Coronary artery (tissue), 2 donors: ENCODE results near the gene CAMK1.

Experiments used
- DNase-seq: peaks from one replicate; pipeline ENCODE4 v3.0.0-alpha.2; 2017; ENCODE audit warnings: low spot score
- H3K27ac ChIP-seq, 2 donors: fragments of 200-600 bp; sonication (generic); one replicate each; pipeline ENCODE4 v1.5.1; 2016 to 2019
- H3K4me3 ChIP-seq: fragments of 200-600 bp; sonication (generic); 2 replicates; pipeline ENCODE4 v1.5.1; 2016; ENCODE audit warnings: mild to moderate bottlenecking, moderate library complexity
- TF ChIP-seq, protein P1 (sequence below): fragments of 200-600 bp; sonication (generic); IDR thresholded peaks from one replicate; pipeline ENCODE4 v1.5.1; 2019; ENCODE audit warnings: antibody characterized with exemption

Gene CAMK1

GRCh38 chr3:9769426-9770275 lies at the start of gene CAMK1:
TSS of gene CAMK1 (minus strand) at chr3:9769947. CDS start at chr3:9767749, 2,198 bp downstream.
- peak; percentile 90 for DNase-seq
- Histone ChIP-seq H3K27ac (peak within 1 kb of the TSS; percentile 92 to 93), H3K4me3 (peak within 1 kb of the TSS; percentile 95)
- TF ChIP-seq, protein P1, sequence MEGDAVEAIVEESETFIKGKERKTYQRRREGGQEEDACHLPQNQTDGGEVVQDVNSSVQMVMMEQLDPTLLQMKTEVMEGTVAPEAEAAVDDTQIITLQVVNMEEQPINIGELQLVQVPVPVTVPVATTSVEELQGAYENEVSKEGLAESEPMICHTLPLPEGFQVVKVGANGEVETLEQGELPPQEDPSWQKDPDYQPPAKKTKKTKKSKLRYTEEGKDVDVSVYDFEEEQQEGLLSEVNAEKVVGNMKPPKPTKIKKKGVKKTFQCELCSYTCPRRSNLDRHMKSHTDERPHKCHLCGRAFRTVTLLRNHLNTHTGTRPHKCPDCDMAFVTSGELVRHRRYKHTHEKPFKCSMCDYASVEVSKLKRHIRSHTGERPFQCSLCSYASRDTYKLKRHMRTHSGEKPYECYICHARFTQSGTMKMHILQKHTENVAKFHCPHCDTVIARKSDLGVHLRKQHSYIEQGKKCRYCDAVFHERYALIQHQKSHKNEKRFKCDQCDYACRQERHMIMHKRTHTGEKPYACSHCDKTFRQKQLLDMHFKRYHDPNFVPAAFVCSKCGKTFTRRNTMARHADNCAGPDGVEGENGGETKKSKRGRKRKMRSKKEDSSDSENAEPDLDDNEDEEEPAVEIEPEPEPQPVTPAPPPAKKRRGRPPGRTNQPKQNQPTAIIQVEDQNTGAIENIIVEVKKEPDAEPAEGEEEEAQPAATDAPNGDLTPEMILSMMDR: no peak

GRCh38 chr3:9818666-9819335 lies 49.1 kb upstream of the CAMK1 start:
- no peak overlapping the region for H3K4me3 ChIP-seq
- H3K27ac ChIP-seq: no peak overlapping the region
- TF ChIP-seq, protein P1: no peak
- DNase-seq: no peak

- TF ChIP-seq, protein P1: no peak
These were observed 47.7 kb upstream of the CAMK1 start for GRCh38 chr3:9817436-9817835.

DNA sequence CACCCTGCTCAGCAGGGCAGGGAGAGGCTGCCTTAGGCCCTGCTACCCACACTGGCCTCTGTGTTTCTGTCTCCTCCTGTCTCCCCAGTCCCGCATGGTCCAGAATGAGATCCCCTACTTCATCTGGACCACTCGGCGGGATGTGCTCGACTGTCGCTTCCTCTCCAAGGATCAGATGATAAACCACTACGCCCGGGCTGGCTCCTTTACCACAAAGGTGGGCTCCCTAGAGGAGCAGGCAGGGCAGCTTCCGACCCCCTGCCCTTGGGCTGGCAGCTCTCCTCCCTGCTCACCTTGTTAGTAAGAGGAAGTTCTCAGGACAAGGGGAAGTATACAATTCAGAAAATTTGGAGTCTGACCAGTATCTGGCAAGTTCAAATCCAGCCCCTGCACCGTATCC lies 46.2 kb upstream of the CAMK1 start:
- H3K4me3 ChIP-seq: no peak overlapping the region
- no peak for DNase-seq
- TF ChIP-seq, protein P1: no peak
- no peak overlapping the region for H3K27ac ChIP-seq

More at GRCh38 chr3:9817436-9817835, 47.7 kb upstream of the CAMK1 start:
- H3K27ac ChIP-seq: no peak overlapping the region
- no peak for DNase-seq
- no peak overlapping the region for H3K4me3 ChIP-seq

DNA sequence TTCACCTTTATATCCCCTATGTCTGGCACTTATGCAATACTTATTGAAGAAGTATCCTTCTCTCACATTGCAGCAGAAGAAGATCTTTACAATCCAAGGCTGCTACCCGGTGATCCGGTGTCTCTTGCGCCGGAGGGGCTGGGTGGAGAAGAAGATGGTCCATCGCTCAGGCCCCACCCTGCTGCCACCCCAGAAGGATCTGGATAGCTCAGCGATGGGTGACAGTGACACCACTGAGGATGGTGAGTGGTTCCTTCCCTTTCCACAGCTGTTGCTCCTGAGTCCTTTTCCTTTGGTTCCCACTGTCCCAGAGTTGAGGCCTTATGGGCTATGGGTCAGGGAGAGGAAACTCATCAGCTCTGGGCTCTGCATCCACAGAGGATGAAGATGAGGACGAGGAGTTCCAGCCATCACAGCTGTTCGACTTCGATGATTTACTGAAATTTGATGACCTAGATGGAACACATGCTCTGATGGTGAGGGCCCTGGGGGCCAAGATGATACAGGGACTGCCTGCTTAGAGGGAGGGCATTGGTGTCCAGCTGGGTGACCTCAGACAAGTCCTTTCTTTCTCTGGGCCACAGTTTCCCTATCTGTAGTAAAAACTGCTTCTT lies 43.2 kb upstream of the CAMK1 start:
- H3K27ac ChIP-seq: no peak overlapping the region
- DNase-seq: no peak
- TF ChIP-seq, protein P1: no peak
- H3K4me3 ChIP-seq: no peak overlapping the region

DNA sequence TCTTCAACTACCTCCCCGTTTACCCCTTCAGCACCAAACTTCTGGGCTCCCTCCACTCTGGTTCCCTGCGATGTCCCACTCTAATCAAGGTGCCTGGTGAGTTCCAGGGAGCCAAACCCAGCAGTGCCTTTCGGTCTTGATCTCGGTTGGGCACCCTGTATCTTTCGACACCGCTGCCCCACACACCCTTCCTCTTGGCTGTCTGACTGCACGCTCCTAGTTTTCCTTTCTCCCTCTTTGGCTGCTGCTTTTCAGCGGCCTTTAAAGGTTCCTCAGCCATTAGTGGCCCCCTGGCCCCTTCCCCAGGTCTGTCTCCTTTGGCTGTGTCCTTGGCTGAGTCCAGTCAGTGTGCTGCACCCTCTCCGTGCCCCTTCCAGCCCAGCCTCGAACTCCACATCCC lies 41.1 kb upstream of the CAMK1 start:
- TF ChIP-seq, protein P1: no peak
- peak overlapping the region; percentile 93 to 98 for H3K27ac ChIP-seq

More for the DNA sequence above, 41.1 kb upstream of the CAMK1 start:
- no peak for DNase-seq
- peak overlapping the region; percentile 87 for H3K4me3 ChIP-seq
